Esophagus (tissue), 2 donors: ENCODE data around the gene IMP3. TPM values are rescaled to one million over a fixed set of nuclear protein-coding genes. Genes with fewer than 3 reads are reported as not detected.
A peak's percentile ranks its signal among the peaks of the same experiment; 100 is the strongest.

Source experiments
- H3K27ac ChIP-seq, 2 donors: one replicate each; pipeline ENCODE4 v1.5.1; 2013; ENCODE audit warnings: low read depth in 2 of 2, mild to moderate bottlenecking in 2 of 2, inconsistent platforms in 1 of 2, low read length in 1 of 2, moderate library complexity in 1 of 2
- H3K27me3 ChIP-seq, 2 donors: one replicate each; pipeline ENCODE4 v1.6.1; 2013; ENCODE audit warnings: low read length in 2 of 2, control low read depth in 1 of 2, mild to moderate bottlenecking in 1 of 2; ENCODE audit not compliant: insufficient read depth in 2 of 2, control insufficient read depth in 1 of 2
- H3K36me3 ChIP-seq, 2 donors: one replicate each; pipeline ENCODE4 v1.6.1; 2013; ENCODE audit warnings: low read length in 1 of 2; ENCODE audit not compliant: control insufficient read depth in 2 of 2, insufficient read depth in 2 of 2
- H3K4me1 ChIP-seq, 2 donors: one replicate each; pipeline ENCODE4 v1.6.1; 2013; ENCODE audit warnings: low read length in 1 of 2; ENCODE audit not compliant: control insufficient read depth in 2 of 2, insufficient read depth in 2 of 2
- H3K4me3 ChIP-seq, 2 donors: one replicate each; pipeline ENCODE4 v1.5.1; 2013; ENCODE audit warnings: low read length in 2 of 2, mild to moderate bottlenecking in 2 of 2, low read depth in 1 of 2, moderate library complexity in 1 of 2
- H3K9me3 ChIP-seq, 2 donors: one replicate each; pipeline ENCODE4 v1.6.1; 2013; ENCODE audit warnings: mild to moderate bottlenecking in 2 of 2, low read depth in 1 of 2, low read length in 1 of 2, moderate library complexity in 1 of 2; ENCODE audit not compliant: control insufficient read depth in 2 of 2, insufficient read depth in 1 of 2
- WGBS, 2 donors: extraction: QIAGEN DNeasy Blood & Tissue Kit; methylation state at CpG; one replicate each; pipeline ENCODE4 v1.1.7; 2013; 5-methylcytosine and 5-hydroxymethylcytosine counted together
- polyA plus RNA-seq, 2 donors: library from polyadenylated mRNA; stranded (reverse); fragments of 200-250 nt; gene quantifications; one replicate each; pipeline ENCODE4 v1.2.3, GENCODE V29; 2013
- donor health status: healthy with polysubstance abuse.
- donor health status: Bipolar disorder and iron deficiency.

The IMP3 gene
- polyA plus RNA-seq, 2 donors: 59.4 to 91.1 TPM

GRCh38 chr15:75631935-75632334 is 8.1 kb downstream of the IMP3 start:
- H3K27ac ChIP-seq: no peak overlapping the region
- H3K9me3 ChIP-seq: no peaks in the 10 kb centered on the region
- no peak overlapping the region for H3K4me3 ChIP-seq

GRCh38 chr15:75625542-75626347 is 14.3 kb downstream of the IMP3 start, which contains the start of gene SNUPN:
TSS of gene SNUPN (minus strand) at chr15:75625725. CDS start at chr15:75621051, 4,674 bp downstream.
- 1 to 2% methylated on average over 40 to 47 of the region's 47 CpGs for WGBS, 2 donors
- Histone ChIP-seq H3K27me3 (no peaks in the 10 kb centered on the region), H3K36me3 (peaks cover 0 to under 1% of the 10 kb centered on the region in 2 donors), H3K4me1 (peaks cover 0 to 3% of the 10 kb centered on the region in 2 donors), H3K27ac (peak within 1 kb of the TSS; percentile 97), H3K4me3 (peak within 1 kb of the TSS; percentile 79 to 94), H3K9me3 (no peaks in the 10 kb centered on the region)

More at GRCh38 chr15:75631935-75632334, 8.1 kb downstream of the IMP3 start:
- Histone ChIP-seq H3K36me3 (peaks cover 0 to under 1% of the 10 kb centered on the region in 2 donors), H3K4me1 (peaks cover 0 to under 1% of the 10 kb centered on the region in 2 donors), H3K27me3 (no peaks in the 10 kb centered on the region)

- no peak overlapping the region for H3K4me3 ChIP-seq
- peaks cover 0 to 3% of the 10 kb centered on the region in 2 donors for H3K4me1 ChIP-seq
- H3K9me3 ChIP-seq: no peaks in the 10 kb centered on the region
- WGBS, 2 donors: 74 to 85% methylated on average over 2 of the region's 2 CpGs
- no peaks in the 10 kb centered on the region for H3K27me3 ChIP-seq
- peaks cover 0 to 5% of the 10 kb centered on the region in 2 donors for H3K36me3 ChIP-seq
- no peak overlapping the region for H3K27ac ChIP-seq
Observed at GRCh38 chr15:75622505-75622904, 17.5 kb downstream of the IMP3 start.

GRCh38 chr15:75620841-75621391 is 19.1 kb downstream of the IMP3 start:
- H3K4me3 ChIP-seq: peak overlapping the region in 1 of 2 donors; percentile 11
- H3K4me1 ChIP-seq: peaks cover 0 to 3% of the 10 kb centered on the region in 2 donors
- peak overlapping the region; percentile 81 to 84 for H3K27ac ChIP-seq
- H3K27me3 ChIP-seq: no peaks in the 10 kb centered on the region
- WGBS, 2 donors: 21 to 42% methylated on average over 7 of the region's 7 CpGs
- peaks cover 4 to 15% of the 10 kb centered on the region in 2 donors for H3K36me3 ChIP-seq
- H3K9me3 ChIP-seq: no peaks in the 10 kb centered on the region

- Histone ChIP-seq H3K27me3 (no peaks in the 10 kb centered on the region), H3K4me1 (peaks cover 0 to 3% of the 10 kb centered on the region in 2 donors), H3K36me3 (peaks cover 6 to 15% of the 10 kb centered on the region in 2 donors), H3K27ac (peak overlapping the region; percentile 81 to 84), H3K4me3 (peak overlapping the region in 1 of 2 donors; percentile 11), H3K9me3 (no peaks in the 10 kb centered on the region)
- WGBS, 2 donors: 18 to 40% methylated on average over 4 of the region's 4 CpGs
Observed at GRCh38 chr15:75620058-75620820, 19.8 kb downstream of the IMP3 start.

GRCh38 chr15:75616766-75617165 is 23.3 kb downstream of the IMP3 start:
- Histone ChIP-seq H3K36me3 (peaks cover 7 to 15% of the 10 kb centered on the region in 2 donors), H3K4me1 (peaks cover 0 to 3% of the 10 kb centered on the region in 2 donors), H3K9me3 (no peaks in the 10 kb centered on the region), H3K27ac (no peak overlapping the region), H3K27me3 (no peaks in the 10 kb centered on the region), H3K4me3 (no peak overlapping the region)

GRCh38 chr15:75606711-75607699 is 33.0 kb downstream of the IMP3 start:
- no peaks in the 10 kb centered on the region for H3K27me3 ChIP-seq
- peaks cover 2 to 17% of the 10 kb centered on the region in 2 donors for H3K36me3 ChIP-seq
- no peaks in the 10 kb centered on the region for H3K9me3 ChIP-seq
- no peak overlapping the region for H3K4me3 ChIP-seq
- no peaks in the 10 kb centered on the region for H3K4me1 ChIP-seq
- H3K27ac ChIP-seq: peak overlapping the region in 1 of 2 donors; percentile 7
- 81 to 82% methylated on average over 6 of the region's 6 CpGs for WGBS, 2 donors

GRCh38 chr15:75606026-75606425 is 34.0 kb downstream of the IMP3 start:
- no peaks in the 10 kb centered on the region for H3K9me3 ChIP-seq
- no peak overlapping the region for H3K4me3 ChIP-seq
- peak overlapping the region in 1 of 2 donors; percentile 7 for H3K27ac ChIP-seq
- H3K36me3 ChIP-seq: peaks cover 2 to 17% of the 10 kb centered on the region in 2 donors
- WGBS, 2 donors: 92% methylated on average over 8 of the region's 8 CpGs
- no peaks in the 10 kb centered on the region for H3K4me1 ChIP-seq
- no peaks in the 10 kb centered on the region for H3K27me3 ChIP-seq
